Measurements from ENCODE around the gene NEGR1. TPM values are rescaled to one million over a fixed set of nuclear protein-coding genes. Genes with fewer than 3 reads are reported as not detected.
"Not testable (repeated sequence)": the region's sequence is repeated elsewhere in the genome, so short reads cannot be mapped to it uniquely, and the experiment has no call there.

Gene NEGR1
- total RNA-seq: 16.9 TPM

DNA sequence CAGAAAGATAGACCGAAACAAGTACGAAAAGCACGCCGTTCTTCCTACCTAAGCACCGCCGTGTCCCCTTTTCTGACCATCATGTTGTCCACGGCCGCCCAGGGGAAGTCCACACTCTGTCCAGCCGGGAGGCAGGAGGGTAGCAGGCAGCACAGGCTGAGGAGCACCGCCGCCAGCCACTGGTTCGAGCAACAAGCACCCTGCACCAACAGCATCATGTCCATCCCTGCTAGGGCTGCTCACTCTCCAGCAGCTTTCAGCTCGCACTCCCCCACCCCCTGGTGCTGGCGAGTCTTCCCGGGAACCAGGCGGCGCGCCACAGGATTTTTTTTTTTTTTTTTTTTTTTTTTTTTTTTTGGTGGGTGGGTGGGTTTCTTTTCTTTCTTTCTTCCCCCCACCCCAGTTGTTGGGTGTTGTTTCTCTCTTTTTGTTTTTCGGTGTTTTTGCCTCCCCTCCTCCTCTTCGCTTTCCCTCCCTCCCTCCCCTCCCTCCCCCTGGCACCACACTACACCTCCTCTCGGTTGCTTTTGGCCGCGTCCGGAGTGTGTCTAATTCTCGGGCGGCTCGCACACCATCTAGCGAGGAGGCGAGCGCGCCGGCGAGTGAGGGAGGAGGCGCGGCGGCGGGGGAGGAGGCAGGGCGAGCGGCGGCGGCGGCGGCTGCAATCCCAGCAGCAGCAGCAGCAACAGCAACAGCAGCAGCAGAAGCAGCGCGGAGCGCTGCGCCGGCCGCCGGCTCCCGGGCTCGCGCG lies at the start of gene NEGR1:
TSS of gene NEGR1 (minus strand) at position 269 of the 751 bp plus-strand sequence.
- DNase-seq: peak; percentile 94

DNA sequence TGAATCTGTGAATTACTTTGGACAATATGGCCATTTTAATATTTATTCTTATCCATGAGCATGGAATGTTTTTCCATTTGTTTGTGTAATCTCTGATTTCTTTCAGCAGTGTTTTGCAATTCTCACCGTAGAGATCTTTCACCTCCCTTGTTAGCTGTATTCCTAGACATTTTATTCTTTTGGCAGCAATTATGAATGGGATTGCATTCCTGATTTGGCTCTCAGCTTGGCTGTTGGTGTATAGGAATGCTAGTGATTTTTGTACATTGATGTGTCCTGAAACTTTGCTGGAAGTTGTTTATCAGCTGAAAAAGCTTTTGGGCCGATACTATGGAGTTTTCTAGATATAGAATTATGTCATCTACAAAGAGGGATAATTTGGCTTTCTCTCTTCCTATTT lies 44.2 kb upstream of the NEGR1 start:
- DNase-seq: no peak

DNA sequence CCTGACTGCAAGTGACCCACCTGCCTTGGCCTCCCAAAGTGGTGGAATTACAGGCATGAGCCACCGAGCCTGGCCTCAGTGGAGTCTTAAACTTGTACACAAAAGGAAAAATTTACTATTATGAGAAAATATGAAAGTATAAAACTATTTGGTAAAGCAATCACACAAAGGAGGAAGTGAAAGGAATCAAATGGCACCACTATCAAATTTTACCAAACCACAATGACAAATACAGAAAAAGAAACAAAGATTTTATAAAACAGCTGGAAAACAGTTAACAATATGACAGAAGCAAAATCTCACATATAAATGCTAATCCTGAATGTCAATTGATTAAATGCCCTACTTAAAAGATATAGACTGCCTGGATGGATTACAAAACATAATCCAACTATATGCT lies 42.1 kb upstream of the NEGR1 start:
- DNase-seq: no peak

DNA sequence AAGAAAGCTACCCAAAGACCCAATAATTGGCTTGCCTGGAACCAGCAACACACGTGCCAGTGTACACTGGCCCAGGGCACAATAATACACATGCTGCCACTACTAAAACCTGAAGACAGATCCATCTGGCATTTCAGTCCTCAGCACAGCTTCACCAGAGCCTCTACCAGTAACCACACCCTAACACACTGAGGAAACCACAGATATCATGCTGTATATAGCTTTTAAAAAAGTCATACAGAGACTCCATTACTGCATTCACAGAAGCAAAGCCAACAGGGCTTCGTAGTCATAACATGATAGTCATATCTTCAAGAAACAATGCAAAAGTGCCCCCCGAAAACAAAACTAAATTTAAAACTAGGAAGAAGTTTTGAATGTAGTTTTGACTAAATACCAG lies 40.6 kb upstream of the NEGR1 start:
- DNase-seq: no peak

DNA sequence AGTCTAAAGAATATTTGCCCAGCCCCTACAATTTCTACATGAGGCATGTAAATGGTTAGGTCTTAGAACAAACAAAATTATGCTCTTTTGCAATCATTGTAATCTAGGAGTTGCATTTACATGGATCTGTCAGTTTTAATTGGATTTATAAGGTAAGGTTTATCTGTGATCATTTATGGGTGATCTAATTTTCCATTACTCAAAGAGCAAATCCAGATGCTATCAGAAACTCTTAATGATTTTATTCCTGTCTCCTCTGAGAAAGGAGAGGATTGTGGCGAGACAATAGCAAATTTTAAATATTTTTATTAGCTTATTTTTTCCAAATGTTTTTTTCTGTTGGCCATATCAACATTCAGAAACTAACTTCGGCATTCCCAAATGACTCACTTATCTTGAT lies 14.2 kb upstream of the NEGR1 start:
- DNase-seq: no peak

DNA sequence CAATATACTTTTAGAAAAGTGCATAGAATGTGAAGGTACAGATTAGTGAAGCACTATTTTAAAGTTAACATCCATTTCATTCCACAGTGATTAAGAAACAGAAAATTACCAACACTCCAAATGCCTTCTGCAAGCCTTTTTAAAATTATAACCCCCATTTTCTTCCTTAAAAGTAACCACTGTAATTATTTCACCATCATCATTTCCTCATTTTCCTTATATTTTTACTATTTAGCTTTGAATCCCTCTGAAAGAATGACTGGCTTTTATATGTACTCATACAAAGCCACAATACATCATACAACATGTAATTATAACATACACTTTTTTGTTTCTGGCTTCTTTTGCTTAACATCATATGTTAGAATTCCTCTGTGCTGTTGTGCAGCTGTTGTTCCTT lies 6.5 kb upstream of the NEGR1 start:
- DNase-seq: no peak

DNA sequence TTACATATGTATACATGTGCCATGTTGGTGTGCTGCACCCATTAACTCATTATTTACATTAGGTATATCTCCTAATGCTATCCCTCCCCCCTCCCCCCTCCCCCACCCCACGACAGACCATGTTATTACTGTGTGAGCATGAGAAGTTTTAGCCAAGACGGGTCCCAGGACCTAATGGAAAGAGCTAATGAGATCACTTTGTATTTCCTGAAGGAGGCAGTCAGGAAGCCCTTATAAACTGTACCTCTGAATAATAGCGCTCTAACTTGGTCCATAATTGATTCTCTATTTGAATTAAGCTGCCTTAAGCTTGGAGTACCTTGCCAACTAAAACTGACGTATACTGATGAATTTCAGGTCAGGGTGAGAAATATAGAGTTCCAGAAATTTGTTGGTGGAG lies 4.1 kb upstream of the NEGR1 start:
- DNase-seq: no peak

DNA sequence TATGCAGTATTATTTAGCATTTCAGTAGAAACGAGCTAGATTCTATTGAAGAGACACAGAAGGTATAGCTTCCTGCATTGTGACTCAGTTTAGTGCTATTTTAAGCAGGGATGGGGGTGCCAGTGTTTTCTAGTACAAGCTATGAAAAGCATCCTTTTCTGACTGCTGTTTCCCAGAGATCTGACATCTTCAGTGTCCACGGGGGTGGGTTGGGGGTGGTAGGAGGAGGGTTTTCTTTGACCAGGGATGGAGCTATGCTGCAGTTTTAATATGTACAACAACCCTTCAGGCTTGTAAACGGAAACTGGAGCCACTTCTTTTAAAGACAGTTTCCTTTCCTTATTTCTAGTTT lies 2.7 kb upstream of the NEGR1 start:
- peak; percentile 29 for DNase-seq

DNA sequence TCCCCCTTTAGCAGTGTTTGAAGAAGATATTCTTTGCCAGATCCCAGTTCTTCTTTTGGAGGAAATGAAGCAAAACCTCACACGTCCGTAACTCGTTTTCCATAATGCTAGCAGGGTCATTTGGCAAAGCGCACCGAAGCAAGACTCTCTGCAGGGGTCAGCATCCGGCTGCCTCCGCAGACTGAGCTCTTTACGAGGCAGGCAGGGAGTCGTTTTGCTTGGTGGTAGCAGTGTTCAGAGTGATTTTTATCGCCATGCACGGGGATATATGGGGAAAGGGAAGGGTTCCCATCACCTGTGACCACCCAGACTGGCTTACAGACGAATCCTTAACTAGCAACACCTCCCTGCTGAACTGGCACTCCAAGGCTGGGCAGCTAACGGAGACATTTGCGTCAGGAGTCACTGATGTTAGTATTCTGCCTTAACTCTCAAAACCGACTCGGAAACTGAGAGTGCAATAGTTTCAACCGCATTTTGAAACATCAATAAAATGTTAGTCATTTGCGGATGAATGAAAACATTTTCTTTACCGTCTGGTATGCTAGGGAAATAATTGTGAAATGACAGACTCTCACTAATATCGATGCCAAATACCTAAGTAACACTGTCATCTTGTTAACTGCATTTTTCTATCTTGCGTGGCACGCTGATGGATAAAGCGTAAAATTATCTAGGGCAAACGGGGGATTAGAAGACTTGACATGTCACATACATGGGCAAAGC lies 2.2 kb upstream of the NEGR1 start:
- DNase-seq: peak; percentile 77

DNA sequence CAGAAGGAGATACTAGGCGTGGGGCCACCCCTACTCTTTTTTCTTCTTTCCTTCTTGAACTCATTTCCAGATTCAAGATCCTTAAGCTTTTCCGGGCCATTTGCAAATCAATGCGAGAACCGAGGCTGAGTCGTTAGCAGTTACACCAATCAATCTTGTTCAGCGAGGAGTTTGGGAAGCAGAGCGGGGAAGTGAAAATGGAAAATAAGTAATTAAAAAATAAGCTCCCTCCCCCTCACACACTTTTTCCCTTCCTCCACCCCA lies 1.7 kb upstream of the NEGR1 start:
- DNase-seq: no peak

DNA sequence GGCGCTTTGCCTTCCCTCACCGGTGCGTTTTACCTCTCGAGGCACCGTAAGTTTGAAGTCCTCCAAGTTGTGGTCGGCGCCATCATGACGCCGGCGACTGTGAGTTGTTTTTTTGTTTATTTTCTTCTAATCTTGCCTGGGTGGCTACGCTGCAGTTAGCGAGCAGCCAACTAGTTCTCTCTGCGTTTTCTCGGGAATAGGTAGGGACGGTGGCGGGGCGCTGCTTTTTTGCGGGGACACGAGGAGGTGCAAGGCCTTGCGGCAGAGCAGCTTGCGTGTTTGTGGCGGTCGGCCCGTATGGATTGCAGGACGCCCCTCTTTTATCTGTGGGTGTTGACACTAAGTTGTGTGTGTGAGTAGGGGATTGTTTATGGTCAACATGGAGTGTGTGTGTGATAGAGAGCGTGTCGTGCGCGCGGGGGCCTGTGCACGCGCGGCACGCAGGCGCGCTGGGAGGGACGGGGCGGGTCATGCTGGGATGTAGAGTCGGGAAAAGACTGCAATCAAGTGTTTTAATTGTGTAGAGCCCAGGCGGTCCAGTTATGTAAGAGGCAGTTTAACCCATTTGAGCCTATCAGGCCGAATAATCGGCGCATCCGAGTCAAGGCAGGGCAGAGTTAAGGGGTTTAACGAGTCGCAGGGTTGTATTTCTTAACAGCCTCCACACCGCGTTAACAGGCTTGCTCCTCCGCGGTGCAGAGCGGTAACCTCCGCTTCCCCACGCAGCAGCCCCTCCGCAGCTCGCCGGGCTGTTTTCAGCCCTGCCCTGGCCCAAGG lies 1.2 kb upstream of the NEGR1 start:
- peak; percentile 87 for DNase-seq

DNA sequence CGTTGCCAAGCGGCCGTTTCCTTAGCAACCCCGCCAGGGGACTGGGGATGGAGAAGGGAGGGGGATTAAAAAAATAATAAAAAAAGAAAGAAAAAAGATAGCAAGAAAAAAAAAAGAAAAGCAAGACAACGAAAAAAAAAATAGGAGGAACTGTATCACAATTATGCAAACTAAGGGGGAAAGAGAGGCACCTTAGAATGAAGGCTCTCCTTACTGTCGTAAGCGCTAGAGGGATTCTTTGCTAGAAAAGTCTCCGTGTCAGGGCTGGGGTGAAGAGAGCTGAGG lies 625 bp upstream of the NEGR1 start:
- no peak for DNase-seq

DNA sequence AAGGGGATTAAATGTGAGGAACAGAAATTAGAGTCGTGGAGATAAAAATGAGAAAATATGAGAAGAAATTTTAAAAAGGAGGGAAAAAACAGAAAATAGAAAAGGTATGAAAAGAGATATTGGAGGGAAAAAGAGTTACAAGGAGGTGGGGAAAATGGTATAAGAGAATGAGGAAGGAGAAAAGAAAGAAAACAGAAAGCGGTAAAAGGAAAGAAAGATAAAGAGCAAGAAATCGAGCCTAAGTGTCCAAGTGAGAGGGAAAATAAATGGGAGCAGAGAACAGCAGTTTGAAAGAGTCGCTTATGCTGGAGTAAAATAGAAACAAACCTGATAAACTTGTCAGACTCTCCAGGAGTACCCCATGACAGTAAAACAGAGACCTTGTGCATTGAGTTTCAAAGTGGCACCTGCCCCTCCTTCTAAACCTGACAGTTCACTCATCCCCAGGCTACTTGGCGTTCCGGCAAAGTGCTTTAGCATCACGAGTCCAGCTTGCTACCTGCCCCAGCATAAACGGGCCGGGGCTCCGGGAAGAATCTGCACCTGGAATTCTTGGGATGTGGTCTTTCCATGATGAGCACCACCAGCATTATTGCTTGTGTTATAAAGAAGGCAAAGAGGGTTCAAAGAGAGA lies 585 bp downstream of the NEGR1 start:
- DNase-seq: no peak

DNA sequence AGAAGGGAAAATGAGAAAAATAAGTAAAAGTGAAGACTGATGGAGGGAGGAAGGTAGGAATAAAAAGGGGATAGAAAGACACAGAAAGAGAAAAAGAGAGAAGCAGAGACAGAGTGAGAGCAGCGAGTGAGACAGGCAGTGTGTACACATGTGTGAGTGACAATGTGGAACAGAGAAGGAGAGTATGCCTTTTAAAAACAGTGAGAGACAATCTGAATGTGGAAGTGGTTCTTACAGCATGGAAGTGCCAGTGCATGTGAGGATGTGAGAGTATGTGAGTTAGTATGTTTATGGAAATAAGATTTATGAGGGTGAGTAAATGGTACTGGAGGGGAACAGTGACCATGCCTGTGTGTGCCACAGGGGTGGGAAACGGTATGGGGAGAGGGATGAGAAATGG lies 1.2 kb downstream of the NEGR1 start:
- DNase-seq: peak; percentile 4

DNA sequence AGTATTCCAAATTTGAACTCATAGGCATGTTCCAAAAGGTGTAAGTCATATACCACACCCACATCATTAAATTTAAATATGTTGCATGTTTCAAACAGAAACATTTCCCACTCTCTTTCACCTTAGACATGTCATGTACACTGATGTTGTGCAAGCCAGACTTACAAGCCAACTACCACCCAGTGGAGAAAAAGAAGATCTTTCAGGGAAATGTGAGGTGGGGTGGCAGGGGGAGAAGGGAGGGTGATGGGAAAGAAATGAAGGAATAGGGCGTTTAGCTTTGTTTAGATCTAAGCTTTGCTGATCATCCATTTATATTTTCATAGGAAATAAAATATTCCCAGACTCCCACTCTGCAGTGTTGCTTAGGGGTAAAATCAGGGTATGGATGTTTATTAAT lies 1.6 kb downstream of the NEGR1 start:
- DNase-seq: no peak

DNA sequence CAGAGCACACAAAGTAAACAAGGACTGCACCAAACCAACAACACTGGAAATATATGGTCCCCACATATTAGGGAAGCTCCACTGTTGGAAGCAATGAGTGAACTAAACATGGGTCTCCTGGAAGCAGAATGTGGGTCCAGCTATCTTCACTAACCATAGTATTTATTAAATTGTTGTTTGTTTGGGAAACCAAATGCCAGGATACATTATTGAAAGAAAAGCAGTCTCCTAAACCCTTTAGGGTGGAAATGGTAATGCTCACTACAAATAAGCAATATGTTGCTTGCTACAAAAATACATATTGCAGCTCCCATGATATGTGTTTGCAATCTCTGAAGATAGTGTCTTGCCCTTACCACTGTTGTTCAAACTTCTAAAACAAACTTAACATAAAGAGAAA lies 2.2 kb downstream of the NEGR1 start:
- no peak for DNase-seq

DNA sequence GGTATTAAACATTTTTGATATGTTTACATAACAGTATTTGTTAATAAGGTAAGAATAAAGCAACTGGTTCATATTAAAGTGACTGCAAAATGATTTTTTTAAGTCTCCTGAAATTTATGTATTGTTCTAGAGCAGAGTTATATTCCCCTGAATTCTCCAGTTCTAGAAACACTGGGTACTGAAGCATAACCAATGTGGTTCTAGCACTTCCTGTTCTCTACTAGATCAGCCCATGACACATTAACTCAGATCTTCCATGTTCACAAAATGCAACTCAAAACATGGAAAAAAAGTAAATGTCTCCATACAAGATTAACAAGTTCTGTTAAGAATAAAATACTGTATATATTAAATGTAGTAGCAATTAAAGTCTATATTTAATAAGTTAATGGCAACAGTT lies 3.9 kb downstream of the NEGR1 start:
- no peak for DNase-seq

DNA sequence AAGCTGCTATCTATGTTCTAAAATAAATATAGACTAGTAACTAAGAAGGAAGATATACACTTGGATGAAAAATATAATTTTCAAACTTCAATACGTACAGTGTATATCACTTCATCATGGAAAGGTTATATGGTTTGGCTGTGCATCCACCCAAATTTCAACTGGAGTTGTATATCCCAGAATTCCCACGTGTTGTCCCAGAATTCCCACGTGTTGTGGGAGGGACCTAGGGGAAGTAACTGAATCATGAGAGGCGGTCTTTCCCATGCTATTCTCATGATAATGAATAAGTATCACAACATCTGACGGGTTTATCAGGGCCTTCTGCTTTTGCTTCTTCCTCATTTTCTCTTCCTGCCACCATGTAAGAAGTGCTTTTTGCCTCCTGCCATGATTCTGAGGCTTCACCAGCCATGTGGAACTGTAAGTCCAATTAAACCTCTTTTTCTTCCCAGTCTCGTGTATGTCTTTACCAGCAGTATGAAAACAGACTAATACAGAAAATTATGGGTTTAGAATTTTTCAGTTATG lies 10.7 kb downstream of the NEGR1 start:
- DNase-seq: no peak

DNA sequence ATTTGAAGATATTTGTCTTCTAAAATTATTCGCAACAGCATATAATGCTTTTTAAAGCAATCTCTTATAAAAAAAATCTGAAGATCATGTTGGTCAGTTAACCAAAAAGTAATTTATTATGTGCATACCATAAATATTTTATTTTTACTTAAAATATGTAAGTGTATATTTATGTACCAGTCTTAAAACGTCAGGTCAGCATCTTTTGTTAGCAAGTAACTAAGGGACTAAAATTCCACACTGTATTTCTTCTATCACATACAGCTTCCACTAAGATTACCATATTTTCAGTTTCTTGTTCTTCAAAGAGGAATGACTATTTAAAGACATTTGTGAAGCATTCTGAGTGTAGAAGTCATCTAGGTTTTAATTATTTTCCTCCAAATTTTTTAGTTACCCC lies 19.6 kb downstream of the NEGR1 start:
- no peak for DNase-seq

DNA sequence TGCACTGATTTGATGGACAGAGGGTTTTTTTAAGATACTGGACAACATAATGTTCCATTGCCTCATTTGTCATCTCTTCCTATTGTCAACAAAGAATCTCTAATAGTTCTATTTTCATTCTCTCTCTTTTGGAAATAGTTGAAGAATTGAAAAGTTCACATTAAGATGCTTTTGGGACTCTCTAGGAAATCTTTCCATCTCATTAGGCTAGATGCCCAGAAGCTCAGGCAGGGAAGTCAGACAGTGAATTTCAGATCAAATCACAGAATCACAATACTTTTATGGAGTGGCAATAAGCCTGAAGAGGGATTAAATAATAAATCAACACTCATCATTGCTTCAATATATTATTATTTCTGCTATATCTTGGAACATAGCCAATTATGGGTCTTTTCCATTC lies 29.2 kb downstream of the NEGR1 start:
- peak; percentile 26 for DNase-seq

DNA sequence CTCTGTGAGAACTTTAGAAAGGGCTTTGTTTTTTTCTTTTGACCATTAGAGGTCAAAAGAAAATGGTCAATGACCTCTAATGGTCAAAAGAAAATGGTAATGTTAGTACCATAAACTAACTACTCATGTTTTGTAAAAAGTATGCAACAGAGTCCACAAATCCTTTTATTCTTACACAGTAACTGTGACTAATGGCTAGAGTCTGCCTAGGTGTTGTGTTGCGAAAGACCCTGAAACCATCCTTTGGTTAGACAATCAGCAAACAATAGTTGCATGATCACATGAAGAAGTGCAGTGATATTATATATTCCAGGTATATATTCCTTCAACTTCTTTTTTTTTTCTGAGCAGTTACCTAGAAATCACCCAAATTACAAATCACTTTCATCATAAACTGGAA lies 40.9 kb downstream of the NEGR1 start:
- no peak for DNase-seq

DNA sequence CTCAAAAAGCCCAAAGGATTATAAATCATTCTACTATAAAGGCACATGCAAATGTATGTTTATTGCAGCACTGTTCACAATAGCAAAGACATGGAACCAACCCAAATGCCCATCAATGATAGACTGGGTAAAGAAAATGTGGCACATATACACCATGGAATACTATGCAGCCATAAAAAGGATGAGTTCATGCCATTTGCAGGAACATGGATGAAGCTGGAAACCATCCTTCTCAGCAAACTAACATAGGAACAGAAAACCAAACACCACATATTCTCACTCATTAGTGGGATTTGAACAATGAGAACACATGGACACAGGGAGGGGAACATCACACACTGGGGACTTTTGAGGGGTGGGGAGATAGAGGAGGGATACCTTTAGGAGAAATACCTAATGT lies 46.4 kb downstream of the NEGR1 start:
- not testable (repeated sequence) for DNase-seq

DNA sequence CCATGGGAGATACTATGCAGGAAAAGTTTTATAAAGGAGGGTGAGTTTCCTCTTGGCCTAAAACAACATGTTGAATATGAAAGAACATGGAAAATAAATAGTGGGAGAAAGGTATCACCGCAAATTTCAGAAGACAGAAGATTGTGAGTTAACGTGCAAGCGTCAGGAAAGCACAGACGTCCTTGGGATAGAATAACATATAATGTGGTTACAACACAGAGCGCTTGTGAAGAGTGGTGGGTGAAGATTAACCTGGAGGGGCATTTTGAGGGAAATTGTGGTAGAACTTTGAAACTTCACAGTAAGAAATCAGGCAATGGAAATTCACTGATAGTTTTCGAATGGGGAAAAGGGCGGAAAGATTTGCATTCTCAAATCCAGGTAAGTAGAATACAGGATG lies 47.3 kb downstream of the NEGR1 start:
- no peak for DNase-seq

All from tongue (tissue), 2 donors.